ENCODE measurements around the gene CMSS1. TPM values are rescaled to one million over a fixed set of nuclear protein-coding genes. Genes with fewer than 3 reads are reported as not detected.

The CMSS1 gene
- total RNA-seq, 1 experiment from 2014 or later, result 64.1 TPM

DNA sequence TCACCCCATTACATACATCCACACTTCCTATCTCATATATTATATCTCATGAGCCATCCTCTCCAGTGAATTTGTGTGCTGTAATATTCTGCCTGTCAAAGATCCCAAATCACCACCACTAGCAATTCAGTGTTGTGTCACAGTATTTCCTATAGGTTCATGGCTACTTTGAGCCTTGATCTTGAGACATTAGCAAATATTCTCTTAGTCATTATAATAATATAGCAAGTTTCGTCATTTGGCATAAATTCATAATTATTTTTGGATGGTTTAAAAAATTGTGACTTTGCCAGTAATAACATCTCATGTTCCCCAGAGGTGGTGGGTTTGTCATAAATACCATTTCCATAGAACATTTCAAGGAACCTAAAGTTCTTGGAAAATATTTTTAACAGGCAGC, 47.7 kb downstream of the CMSS1 start:
- CTCF ChIA-PET, result no interaction called here
- RAD21 ChIA-PET (ENCODE audit: low non-redundant PET in 1 of 2, low total read pairs in 2 of 2, uncharacterized antibody in 2 of 2, unreplicated experiment in 2 of 2), result interaction anchor here in 1 of 2 experiments (0.6 kb wide), 1 partner anchor 34 kb away, joined by 4 read pairs; no protein-coding TSS in a partner anchor
- BruUV-seq (replicated peaks), result no TSS peak
- Histone ChIP-seq H3K9ac (ENCODE audit: low read length) (no peak overlapping the region), H4K20me1 (ENCODE audit: insufficient read depth) (no peaks in the 10 kb centered on the region), H3K9me2 (ENCODE audit: insufficient read depth) (no peaks in the 10 kb centered on the region), H3K27me3 (ENCODE audit: insufficient read depth, low read length) (no peaks in the 10 kb centered on the region), H3K4me1 (ENCODE audit: control insufficient read depth in 1 of 2, insufficient read depth in 2 of 2, low read length in 2 of 2) (peaks cover 0 to 17% of the 10 kb centered on the region in 2 experiments; a peak in 2 of 4 replicates), H2AFZ (ENCODE audit: low read depth, low read length, poor library complexity, severe bottlenecking) (no peak overlapping the region), H3K27ac (ENCODE audit: low read depth, low read length) (no peak overlapping the region), H3K9me3 (ENCODE audit: control insufficient read depth in 1 of 2, insufficient read depth in 1 of 2, low read depth in 1 of 2, low read length in 2 of 2) (no peaks in the 10 kb centered on the region), H3K79me2 (ENCODE audit: insufficient read depth, low read length) (no peaks in the 10 kb centered on the region; the same call in 1 of the 2 replicates), H3K4me2 (ENCODE audit: low read length) (no peak overlapping the region), H3K4me3 (replicated peaks in 1 of 2; ENCODE audit: low read depth in 1 of 2, low read length in 2 of 2) (no peak overlapping the region), H3K36me3 (ENCODE audit: control insufficient read depth in 1 of 2, insufficient read depth in 2 of 2, low read length in 2 of 2) (no peaks in the 10 kb centered on the region)
- TF ChIP-seq EZH2phosphoT487 (IDR thresholded peaks at IDR 0.05; ENCODE audit: borderline replicate concordance) (no peak), SRF (IDR thresholded peaks at IDR 0.05; ENCODE audit: low read depth) (no peak), TCF7L2 (IDR thresholded peaks at IDR 0.05; ENCODE audit: borderline replicate concordance, extremely low read depth, insufficient read depth, insufficient read length) (no peak), ZNF274 (IDR thresholded peaks at IDR 0.05; ENCODE audit: low read depth, low read length) (no peak), POLR2A (IDR thresholded peaks at IDR 0.05; ENCODE audit: borderline replicate concordance, extremely low read depth, insufficient read depth, insufficient read length) (no peak), ZFX (IDR thresholded peaks at IDR 0.05) (no peak), SP1 (IDR thresholded peaks at IDR 0.05; ENCODE audit: low read depth) (no peak), RAD21 (IDR thresholded peaks at IDR 0.05; ENCODE audit: low read depth) (no peak), FOSL1 (IDR thresholded peaks at IDR 0.05; ENCODE audit: low read depth) (no peak)
- TF ChIP-seq, protein P1, sequence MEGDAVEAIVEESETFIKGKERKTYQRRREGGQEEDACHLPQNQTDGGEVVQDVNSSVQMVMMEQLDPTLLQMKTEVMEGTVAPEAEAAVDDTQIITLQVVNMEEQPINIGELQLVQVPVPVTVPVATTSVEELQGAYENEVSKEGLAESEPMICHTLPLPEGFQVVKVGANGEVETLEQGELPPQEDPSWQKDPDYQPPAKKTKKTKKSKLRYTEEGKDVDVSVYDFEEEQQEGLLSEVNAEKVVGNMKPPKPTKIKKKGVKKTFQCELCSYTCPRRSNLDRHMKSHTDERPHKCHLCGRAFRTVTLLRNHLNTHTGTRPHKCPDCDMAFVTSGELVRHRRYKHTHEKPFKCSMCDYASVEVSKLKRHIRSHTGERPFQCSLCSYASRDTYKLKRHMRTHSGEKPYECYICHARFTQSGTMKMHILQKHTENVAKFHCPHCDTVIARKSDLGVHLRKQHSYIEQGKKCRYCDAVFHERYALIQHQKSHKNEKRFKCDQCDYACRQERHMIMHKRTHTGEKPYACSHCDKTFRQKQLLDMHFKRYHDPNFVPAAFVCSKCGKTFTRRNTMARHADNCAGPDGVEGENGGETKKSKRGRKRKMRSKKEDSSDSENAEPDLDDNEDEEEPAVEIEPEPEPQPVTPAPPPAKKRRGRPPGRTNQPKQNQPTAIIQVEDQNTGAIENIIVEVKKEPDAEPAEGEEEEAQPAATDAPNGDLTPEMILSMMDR (IDR thresholded peaks at IDR 0.05 in 2 of 3, conservative IDR thresholded peaks at IDR 0.05 in 1 of 3; ENCODE audit: borderline replicate concordance in 1 of 3, insufficient read depth in 1 of 3, low read depth in 2 of 3, low read length in 2 of 3), result no peak
- TF ChIP-seq, protein P2, sequence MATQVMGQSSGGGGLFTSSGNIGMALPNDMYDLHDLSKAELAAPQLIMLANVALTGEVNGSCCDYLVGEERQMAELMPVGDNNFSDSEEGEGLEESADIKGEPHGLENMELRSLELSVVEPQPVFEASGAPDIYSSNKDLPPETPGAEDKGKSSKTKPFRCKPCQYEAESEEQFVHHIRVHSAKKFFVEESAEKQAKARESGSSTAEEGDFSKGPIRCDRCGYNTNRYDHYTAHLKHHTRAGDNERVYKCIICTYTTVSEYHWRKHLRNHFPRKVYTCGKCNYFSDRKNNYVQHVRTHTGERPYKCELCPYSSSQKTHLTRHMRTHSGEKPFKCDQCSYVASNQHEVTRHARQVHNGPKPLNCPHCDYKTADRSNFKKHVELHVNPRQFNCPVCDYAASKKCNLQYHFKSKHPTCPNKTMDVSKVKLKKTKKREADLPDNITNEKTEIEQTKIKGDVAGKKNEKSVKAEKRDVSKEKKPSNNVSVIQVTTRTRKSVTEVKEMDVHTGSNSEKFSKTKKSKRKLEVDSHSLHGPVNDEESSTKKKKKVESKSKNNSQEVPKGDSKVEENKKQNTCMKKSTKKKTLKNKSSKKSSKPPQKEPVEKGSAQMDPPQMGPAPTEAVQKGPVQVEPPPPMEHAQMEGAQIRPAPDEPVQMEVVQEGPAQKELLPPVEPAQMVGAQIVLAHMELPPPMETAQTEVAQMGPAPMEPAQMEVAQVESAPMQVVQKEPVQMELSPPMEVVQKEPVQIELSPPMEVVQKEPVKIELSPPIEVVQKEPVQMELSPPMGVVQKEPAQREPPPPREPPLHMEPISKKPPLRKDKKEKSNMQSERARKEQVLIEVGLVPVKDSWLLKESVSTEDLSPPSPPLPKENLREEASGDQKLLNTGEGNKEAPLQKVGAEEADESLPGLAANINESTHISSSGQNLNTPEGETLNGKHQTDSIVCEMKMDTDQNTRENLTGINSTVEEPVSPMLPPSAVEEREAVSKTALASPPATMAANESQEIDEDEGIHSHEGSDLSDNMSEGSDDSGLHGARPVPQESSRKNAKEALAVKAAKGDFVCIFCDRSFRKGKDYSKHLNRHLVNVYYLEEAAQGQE (IDR thresholded peaks at IDR 0.05; ENCODE audit: low read depth), result no peak
- TF ChIP-seq, protein P3, sequence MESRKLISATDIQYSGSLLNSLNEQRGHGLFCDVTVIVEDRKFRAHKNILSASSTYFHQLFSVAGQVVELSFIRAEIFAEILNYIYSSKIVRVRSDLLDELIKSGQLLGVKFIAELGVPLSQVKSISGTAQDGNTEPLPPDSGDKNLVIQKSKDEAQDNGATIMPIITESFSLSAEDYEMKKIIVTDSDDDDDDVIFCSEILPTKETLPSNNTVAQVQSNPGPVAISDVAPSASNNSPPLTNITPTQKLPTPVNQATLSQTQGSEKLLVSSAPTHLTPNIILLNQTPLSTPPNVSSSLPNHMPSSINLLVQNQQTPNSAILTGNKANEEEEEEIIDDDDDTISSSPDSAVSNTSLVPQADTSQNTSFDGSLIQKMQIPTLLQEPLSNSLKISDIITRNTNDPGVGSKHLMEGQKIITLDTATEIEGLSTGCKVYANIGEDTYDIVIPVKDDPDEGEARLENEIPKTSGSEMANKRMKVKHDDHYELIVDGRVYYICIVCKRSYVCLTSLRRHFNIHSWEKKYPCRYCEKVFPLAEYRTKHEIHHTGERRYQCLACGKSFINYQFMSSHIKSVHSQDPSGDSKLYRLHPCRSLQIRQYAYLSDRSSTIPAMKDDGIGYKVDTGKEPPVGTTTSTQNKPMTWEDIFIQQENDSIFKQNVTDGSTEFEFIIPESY (IDR thresholded peaks at IDR 0.05; ENCODE audit: extremely low read depth, insufficient replicate concordance, low read length), result no peak
- intact Hi-C loops (cut with micrococcal nuclease), result no loop called here
- POLR2A ChIA-PET, result no interaction called here
- ATAC-seq (no peak), DNase-seq (ENCODE audit: low read depth, low spot score) (no peak)
